EL (cell line): ENCODE measurements around the gene MYT1.

Experiments
- DNase-seq: peaks from one replicate; pipeline ENCODE4 v3.0.0-alpha.2; 2016

The MYT1 gene

DNA sequence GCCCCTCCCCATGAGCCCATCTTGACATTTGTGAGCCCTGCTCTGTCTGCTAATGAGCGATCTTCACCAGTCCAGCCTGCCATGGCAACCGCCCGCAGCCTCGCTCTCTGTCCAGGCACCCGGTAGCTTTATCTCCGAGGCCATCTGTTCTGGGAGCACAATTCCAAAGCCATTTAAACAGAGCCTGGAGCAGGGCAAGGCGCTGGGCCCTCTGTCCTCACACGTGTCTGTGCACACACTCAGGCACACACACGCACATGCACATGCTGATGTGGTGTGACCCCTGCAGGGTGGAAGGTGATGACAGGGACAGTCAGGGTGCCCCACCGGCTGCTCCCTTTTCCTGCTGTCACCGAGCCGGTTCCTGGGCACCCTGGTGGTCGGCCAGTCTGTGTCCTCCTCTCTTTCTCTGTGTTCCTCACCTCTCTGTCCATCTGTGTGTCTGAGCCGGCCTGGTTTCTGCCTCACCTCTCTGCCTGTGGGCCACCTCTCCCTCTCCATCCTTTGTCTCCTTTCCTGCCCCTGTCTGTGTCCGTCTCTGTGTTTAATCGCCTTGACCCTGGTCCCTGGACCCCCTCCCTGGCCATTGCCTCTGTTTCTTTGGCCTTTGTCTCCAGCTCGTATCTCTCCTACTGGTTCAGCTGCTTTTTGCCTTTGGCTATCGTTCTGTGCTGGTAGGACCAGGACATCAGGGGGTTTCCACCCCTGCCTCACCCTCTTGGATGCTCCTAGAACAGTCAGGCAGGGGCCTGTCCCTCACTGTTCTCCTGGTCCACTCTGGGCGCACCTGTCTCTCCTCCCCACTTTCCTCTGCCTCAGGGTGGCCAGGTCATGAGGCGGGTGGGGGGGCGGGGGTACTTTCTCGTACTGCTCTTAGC lies 8.8 kb upstream of the MYT1 start:
- DNase-seq, result no peak

- no peak for DNase-seq
Measured at GRCh38 chr20:64156136-64156885, 7.9 kb upstream of the MYT1 start.

DNA sequence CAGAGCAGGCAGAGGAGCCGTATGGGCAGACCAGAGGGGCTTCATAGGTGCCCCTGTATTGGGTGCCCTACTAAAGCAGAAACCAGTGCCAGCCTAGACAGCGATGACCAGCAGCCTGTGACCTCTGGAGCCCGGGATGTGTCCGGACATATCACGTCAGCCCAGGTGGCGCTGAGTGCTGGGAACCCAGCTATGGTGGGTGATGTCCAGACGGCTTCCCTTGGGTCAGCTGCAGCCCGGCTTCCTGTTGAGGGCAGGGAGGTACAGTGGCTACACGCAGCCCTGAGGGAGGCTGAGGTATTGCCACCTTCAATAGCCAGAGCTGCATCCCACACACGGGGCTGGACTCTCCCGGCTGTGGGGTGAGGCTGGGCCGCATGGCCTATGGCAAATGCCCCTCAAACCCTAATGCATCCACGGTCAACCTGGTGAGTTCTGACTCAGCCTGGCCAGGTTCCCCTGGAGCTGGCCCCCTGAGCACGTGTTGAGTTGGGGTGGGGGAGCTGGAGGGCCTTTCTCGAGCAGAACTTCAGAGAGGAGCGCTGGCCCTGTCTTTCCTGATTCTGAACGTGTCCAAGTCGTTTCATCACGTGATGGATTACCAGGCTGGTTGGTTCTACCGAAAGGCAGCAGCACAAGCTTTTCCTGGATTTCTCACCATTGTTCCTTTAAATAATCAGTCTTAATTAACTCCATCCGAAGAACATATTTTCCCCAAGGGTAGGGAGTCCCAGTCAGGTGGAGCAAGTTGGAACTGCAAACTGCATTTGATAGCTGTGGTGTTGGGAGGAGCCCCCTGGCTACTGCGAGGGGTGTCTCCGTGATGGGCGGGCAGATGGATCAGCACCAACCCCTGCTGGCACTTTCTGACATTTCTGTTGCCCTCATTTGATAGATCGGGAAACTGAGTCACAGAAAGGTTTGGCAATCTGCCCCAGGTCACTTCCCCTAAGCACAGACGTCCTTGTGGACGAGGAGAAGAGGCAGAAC lies 7.1 kb upstream of the MYT1 start:
- no peak for DNase-seq

GRCh38 chr20:64157878-64158277 lies 6.4 kb upstream of the MYT1 start:
- no peak for DNase-seq

- no peak for DNase-seq
Measured at GRCh38 chr20:64158346-64159285, 5.6 kb upstream of the MYT1 start.

GRCh38 chr20:64159286-64159680 lies 5.0 kb upstream of the MYT1 start:
- DNase-seq, result no peak

DNA sequence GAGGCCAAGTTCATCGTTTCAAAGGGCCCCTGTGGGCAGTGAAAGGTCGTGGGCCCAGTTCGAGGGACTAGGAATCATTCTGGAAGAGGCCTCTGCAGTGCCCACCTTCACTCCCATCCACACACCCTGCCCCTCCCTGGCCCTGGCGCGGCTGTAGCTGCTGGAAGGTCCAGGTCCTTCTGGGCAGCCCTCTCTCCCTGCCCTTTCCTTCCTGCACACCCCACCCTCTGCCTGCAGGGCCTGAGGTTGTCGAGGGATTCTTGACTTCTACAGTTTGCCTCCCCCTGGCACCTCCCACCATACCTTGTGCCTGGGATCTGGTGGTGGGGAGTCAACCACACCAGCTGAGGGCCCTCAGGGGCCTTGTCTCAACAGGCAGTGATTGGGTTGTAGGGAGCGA lies 4.5 kb upstream of the MYT1 start:
- DNase-seq, result no peak

GRCh38 chr20:64160118-64160517 lies 4.1 kb upstream of the MYT1 start:
- DNase-seq, result no peak

DNA sequence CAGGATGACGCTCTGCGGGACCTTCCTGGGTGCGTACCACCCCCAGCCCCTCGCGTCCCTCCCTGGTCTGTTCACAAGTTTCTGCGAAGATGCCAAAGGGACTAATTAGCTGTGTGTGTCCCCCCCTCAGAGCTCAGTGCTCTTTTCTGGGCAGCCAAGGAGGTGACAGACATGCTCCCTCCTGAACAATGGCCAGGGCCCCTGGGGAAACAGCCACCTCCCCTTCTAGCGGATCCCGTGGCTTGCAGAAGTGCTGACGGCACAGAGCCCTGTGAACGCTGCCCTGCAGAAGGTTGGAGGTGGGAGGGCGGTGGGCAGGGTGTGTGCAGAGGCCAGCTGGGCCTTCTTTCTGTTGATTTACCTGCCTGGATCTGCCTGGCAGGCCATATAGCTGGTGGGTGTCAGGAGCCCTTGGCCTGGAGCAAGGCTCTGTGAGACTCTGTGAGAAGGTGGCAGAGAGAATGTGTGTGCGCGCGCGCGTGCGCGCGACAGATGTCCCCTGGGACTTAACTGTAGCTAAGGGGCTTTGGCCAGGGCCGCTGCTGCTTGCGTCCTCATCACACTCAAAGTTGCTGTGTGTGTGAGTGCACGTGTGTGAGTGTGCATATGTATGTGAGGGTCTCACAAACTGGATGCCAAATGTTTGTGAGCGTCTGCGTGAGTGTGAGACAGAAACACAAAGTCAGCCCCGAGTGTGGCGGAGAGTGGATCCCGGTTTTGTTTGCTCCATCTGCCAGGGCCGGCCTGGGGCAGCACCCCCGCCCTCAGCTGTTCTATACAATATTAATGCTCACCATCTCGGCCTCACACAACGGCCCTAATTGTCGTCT lies 3.5 kb upstream of the MYT1 start:
- no peak for DNase-seq

- peak; percentile 10 for DNase-seq
Measured at GRCh38 chr20:64161356-64162238, 2.7 kb upstream of the MYT1 start.

GRCh38 chr20:64162239-64162910 lies 1.9 kb upstream of the MYT1 start:
- DNase-seq, result no peak

- no peak for DNase-seq
Measured at GRCh38 chr20:64163776-64164122, 503 bp upstream of the MYT1 start.

GRCh38 chr20:64165866-64166600 lies 1.8 kb downstream of the MYT1 start:
- no peak for DNase-seq

DNA sequence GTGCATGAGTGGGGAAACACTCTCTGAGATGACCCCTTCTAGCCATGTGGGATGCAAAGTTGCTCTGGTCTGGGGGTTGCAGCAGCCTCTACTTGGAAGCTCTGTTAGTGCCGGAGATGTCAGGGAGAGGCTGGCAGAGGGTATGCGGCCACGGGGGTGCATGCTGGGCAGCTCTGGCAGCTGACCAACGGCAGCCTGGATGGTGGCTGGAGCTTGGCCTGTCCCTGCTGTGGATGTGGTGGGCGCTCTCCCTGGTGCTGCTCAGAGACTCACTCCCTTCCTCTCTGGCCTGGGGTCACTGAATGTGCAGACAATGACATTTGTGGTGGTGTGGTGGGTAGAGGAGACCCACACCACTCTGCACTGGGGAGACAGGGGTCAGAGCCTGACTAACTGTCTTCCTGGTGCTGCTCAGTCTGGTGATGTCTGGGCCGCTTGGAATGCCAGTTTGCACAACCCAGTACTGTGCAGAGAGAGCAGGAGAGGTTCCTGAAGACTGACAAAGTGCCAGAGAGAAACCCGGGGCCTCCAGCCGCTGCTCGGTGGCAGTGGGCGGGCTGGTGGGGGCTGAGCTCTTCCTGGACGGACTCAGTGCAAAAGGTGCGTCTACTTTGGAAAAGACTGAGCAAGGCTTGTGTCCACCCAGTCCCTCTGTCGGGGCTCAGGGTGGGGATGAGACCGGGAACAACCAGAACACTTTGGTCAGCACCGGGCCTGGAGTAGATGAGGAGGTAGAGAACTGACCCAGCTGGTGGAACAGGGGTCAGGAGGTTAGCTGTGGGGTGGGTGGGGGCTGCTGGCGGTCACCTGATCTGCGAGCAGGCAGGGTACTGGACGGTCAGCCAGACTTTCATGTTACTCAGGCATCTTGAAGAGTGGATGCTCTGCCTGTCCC lies 2.7 kb downstream of the MYT1 start:
- DNase-seq, result no peak

DNA sequence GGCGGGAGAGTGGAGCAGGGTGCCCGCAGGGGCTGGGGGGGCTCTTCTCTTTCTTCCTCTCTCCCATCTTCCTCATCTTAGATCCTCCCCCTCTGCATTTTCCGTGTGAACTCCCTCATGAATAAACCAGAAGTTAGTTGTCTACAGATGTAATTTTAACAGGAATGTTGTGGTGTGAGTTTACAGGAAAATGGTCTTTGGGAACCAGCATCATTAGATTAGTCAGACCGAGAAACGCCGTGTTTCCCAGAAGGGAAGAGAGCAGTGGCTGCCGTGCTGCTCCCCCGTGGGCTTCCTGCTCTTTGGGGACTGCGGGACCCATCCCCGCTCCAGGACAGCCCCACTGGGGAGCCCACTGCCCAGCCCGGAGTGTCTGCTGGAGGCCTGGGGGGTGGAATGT lies 3.4 kb downstream of the MYT1 start:
- DNase-seq, result no peak

- peak; percentile 29 for DNase-seq
Measured at GRCh38 chr20:64168381-64169090, 4.3 kb downstream of the MYT1 start.

- DNase-seq, result no peak
Measured at GRCh38 chr20:64169091-64169560, 4.9 kb downstream of the MYT1 start.
